C4-2B (cell line): ENCODE results near the gene ZNF536.

ENCODE experiments used
- H3K27ac ChIP-seq: fragments of 450-650 bp; 2 replicates; pipeline ENCODE4 v1.5.1; 2017
- CTCF ChIP-seq: fragments of 450-650 bp; conservative IDR thresholded peaks from 2 replicates; pipeline ENCODE4 v1.5.1; 2017; ENCODE audit warnings: mild to moderate bottlenecking
- ZFX ChIP-seq: fragments of 450-650 bp; IDR thresholded peaks from 2 replicates; pipeline ENCODE4 v1.6.1; 2017

ZNF536 gene

GRCh38 chr19:30367421-30367820 is 4.8 kb upstream of the ZNF536 start:
- no peak overlapping the region for H3K27ac ChIP-seq
- TF ChIP-seq CTCF (no peak), ZFX (no peak)

- H3K27ac ChIP-seq, result no peak overlapping the region
- TF ChIP-seq ZFX (no peak), CTCF (no peak)
These were observed 2.4 kb upstream of the ZNF536 start for GRCh38 chr19:30369833-30370232.

GRCh38 chr19:30371161-30371836 is 885 bp upstream of the ZNF536 start:
- TF ChIP-seq ZFX (no peak), CTCF (no peak)
- H3K27ac ChIP-seq, result no peak overlapping the region

GRCh38 chr19:30373593-30373992 is 1.4 kb downstream of the ZNF536 start:
- H3K27ac ChIP-seq, result no peak overlapping the region
- TF ChIP-seq CTCF, result no peak
- no peak for TF ChIP-seq ZFX

- TF ChIP-seq ZFX, result no peak
- TF ChIP-seq CTCF, result no peak
- no peak overlapping the region for H3K27ac ChIP-seq
These were observed 2.3 kb downstream of the ZNF536 start for GRCh38 chr19:30374539-30374864.

GRCh38 chr19:30374865-30375552 is 2.8 kb downstream of the ZNF536 start:
- TF ChIP-seq CTCF (no peak), ZFX (no peak)
- no peak overlapping the region for H3K27ac ChIP-seq

GRCh38 chr19:30375553-30376031 is 3.4 kb downstream of the ZNF536 start:
- TF ChIP-seq ZFX (no peak), CTCF (no peak)
- no peak overlapping the region for H3K27ac ChIP-seq
